HG02588 (cell line): ENCODE data around the gene MSANTD4.
"Not testable (repeated sequence)": the region's sequence is repeated elsewhere in the genome, so short reads cannot be mapped to it uniquely, and the experiment has no call there.

ENCODE experiments used
- ATAC-seq: cut with Tn5 transposase; IDR thresholded peaks from one replicate; pipeline ENCODE4 v1.9.1; 2021; ENCODE audit warnings: mild to moderate bottlenecking, moderate library complexity; ENCODE audit not compliant: unreplicated experiment

MSANTD4 gene

GRCh38 chr11:106014620-106015019 lies 7.4 kb downstream of the MSANTD4 start:
- ATAC-seq: no peak

- no peak for ATAC-seq
Observed at GRCh38 chr11:106014035-106014434, 8.0 kb downstream of the MSANTD4 start.

- no peak for ATAC-seq
Observed at GRCh38 chr11:106012744-106013143, 9.3 kb downstream of the MSANTD4 start.

GRCh38 chr11:106011481-106011880 lies 10.6 kb downstream of the MSANTD4 start:
- no peak for ATAC-seq

GRCh38 chr11:106003094-106003493 lies 18.9 kb downstream of the MSANTD4 start:
- not testable (repeated sequence) for ATAC-seq

GRCh38 chr11:106001304-106002012 lies 20.6 kb downstream of the MSANTD4 start:
- no peak for ATAC-seq

- no peak for ATAC-seq
Observed at GRCh38 chr11:105991888-105992287, 30.2 kb downstream of the MSANTD4 start.

GRCh38 chr11:105989124-105989523 lies 32.9 kb downstream of the MSANTD4 start:
- no peak for ATAC-seq

GRCh38 chr11:105988197-105988596 lies 33.8 kb downstream of the MSANTD4 start:
- ATAC-seq: no peak

- no peak for ATAC-seq
Observed at GRCh38 chr11:105986554-105986953, 35.5 kb downstream of the MSANTD4 start.

- no peak for ATAC-seq
Observed at GRCh38 chr11:105979997-105980703, 41.9 kb downstream of the MSANTD4 start.

- no peak for ATAC-seq
Observed at GRCh38 chr11:105975128-105975527, 46.9 kb downstream of the MSANTD4 start.

- no peak for ATAC-seq
Observed at GRCh38 chr11:105969756-105970155, 52.3 kb downstream of the MSANTD4 start.

GRCh38 chr11:105968021-105968697 lies 53.9 kb downstream of the MSANTD4 start:
- no peak for ATAC-seq

- ATAC-seq: no peak
Observed at GRCh38 chr11:105960252-105961245, 61.5 kb downstream of the MSANTD4 start.
